HepG2 (cell line): ENCODE results near the gene GTSF1L. TPM values are rescaled to one million over a fixed set of nuclear protein-coding genes. Genes with fewer than 3 reads are reported as not detected.

Experiments
- ATF7-NPFF ChIP-seq: sonication (generic); formaldehyde crosslinking; IDR thresholded peaks from 2 replicates; pipeline ENCODE4 v1.8.1; 2023; ENCODE audit warnings: mild to moderate bottlenecking, low read depth, missing genetic modification reagents, moderate library complexity
- CBX2 ChIP-seq, 2 experiments: fragments of 200-600 bp in 1 of 2; sonication (generic); formaldehyde crosslinking in 1 of 2; IDR thresholded peaks; 2 replicates each; pipeline versions ENCODE4 v1.7.0 to v1.8.1; 2018 to 2022; ENCODE audit warnings: low read depth in 2 of 2, low read length in 1 of 2, mild to moderate bottlenecking in 1 of 2, missing genetic modification reagents in 1 of 2
- CREB3 ChIP-seq: sonication (generic); formaldehyde crosslinking; IDR thresholded peaks from 2 replicates; pipeline ENCODE4 v1.5.0; 2020; ENCODE audit warnings: missing genetic modification reagents
- ELF3 ChIP-seq: IDR thresholded peaks from 2 replicates; pipeline ENCODE4 v1.6.1; 2016; ENCODE audit warnings: missing genetic modification reagents, missing compliant biosample characterization
- GLI4 ChIP-seq: sonication (generic); formaldehyde crosslinking; IDR thresholded peaks from 2 replicates; pipeline ENCODE4 v1.5.1; 2020; ENCODE audit warnings: missing genetic modification reagents, mild to moderate bottlenecking, moderate library complexity, borderline replicate concordance
- HOXA5 ChIP-seq: sonication (generic); formaldehyde crosslinking; IDR thresholded peaks from 2 replicates; pipeline ENCODE4 v1.4.0; 2020; ENCODE audit warnings: missing genetic modification reagents
- KLF6 ChIP-seq: IDR thresholded peaks from 2 replicates; pipeline ENCODE4 v1.8.0; 2016; ENCODE audit warnings: missing biosample characterization, missing genetic modification reagents
- MED1 ChIP-seq: sonication (generic); formaldehyde crosslinking; IDR thresholded peaks from 2 replicates; pipeline ENCODE4 v1.4.0; 2020; ENCODE audit warnings: missing genetic modification reagents
- PREB ChIP-seq: sonication (generic); formaldehyde crosslinking; IDR thresholded peaks from 2 replicates; pipeline ENCODE4 v1.4.0; 2020; ENCODE audit warnings: missing genetic modification reagents
- RXRB ChIP-seq: IDR thresholded peaks from 2 replicates; pipeline ENCODE4 v1.6.1; 2016; ENCODE audit warnings: borderline replicate concordance, missing genetic modification reagents, missing compliant biosample characterization
- SALL1 ChIP-seq: sonication (generic); formaldehyde crosslinking; IDR thresholded peaks from 2 replicates; pipeline ENCODE4 v1.8.0; 2022; ENCODE audit warnings: mild to moderate bottlenecking, missing genetic modification reagents
- SATB2 ChIP-seq: sonication (generic); formaldehyde crosslinking; IDR thresholded peaks from 2 replicates; pipeline ENCODE4 v1.5.0; 2020; ENCODE audit warnings: missing genetic modification reagents
- SNAPC4 ChIP-seq: sonication (generic); formaldehyde crosslinking; IDR thresholded peaks from 2 replicates; pipeline ENCODE4 v1.4.0; 2020; ENCODE audit warnings: mild to moderate bottlenecking, missing genetic modification reagents
- SUZ12 ChIP-seq: fragments of 150-350 bp; IDR thresholded peaks from 2 replicates; pipeline ENCODE4 v1.6.1; 2014; ENCODE audit warnings: low read depth, low read length
- ZFP1 ChIP-seq: IDR thresholded peaks from 2 replicates; pipeline ENCODE4 v1.6.1; 2016
- ZNF136 ChIP-seq: sonication (generic); formaldehyde crosslinking; IDR thresholded peaks from 2 replicates; pipeline ENCODE4 v1.8.1; 2022; ENCODE audit warnings: low read depth, mild to moderate bottlenecking, moderate library complexity, missing genetic modification reagents
- ZNF143 ChIP-seq: sonication (generic); formaldehyde crosslinking; IDR thresholded peaks from 2 replicates; pipeline ENCODE4 v1.4.0; 2020; ENCODE audit warnings: missing genetic modification reagents
- ZNF205 ChIP-seq: IDR thresholded peaks from 2 replicates; pipeline ENCODE4 v1.6.1; 2018; ENCODE audit warnings: missing biosample characterization, missing genetic modification reagents
- ZNF230 ChIP-seq: sonication (generic); formaldehyde crosslinking; IDR thresholded peaks from 2 replicates; pipeline ENCODE4 v1.4.0; 2020; ENCODE audit warnings: mild to moderate bottlenecking, missing genetic modification reagents
- ZNF329 ChIP-seq: sonication (generic); formaldehyde crosslinking; IDR thresholded peaks from 2 replicates; pipeline ENCODE4 v1.9.0; 2021; ENCODE audit warnings: low read depth, mild to moderate bottlenecking, missing genetic modification reagents
- ZNF607 ChIP-seq: sonication (generic); formaldehyde crosslinking; IDR thresholded peaks from 2 replicates; pipeline ENCODE4 v1.5.1; 2020; ENCODE audit warnings: missing genetic modification reagents, mild to moderate bottlenecking, borderline replicate concordance
- ZNF841 ChIP-seq: sonication (generic); formaldehyde crosslinking; IDR thresholded peaks from 2 replicates; pipeline ENCODE4 v1.8.1; 2023; ENCODE audit warnings: missing genetic modification reagents, borderline replicate concordance
- ZSCAN12 ChIP-seq: sonication (generic); formaldehyde crosslinking; IDR thresholded peaks from 2 replicates; pipeline ENCODE4 v1.9.0; 2021; ENCODE audit warnings: mild to moderate bottlenecking, missing genetic modification reagents
- ZSCAN20 ChIP-seq: sonication (generic); formaldehyde crosslinking; IDR thresholded peaks from 2 replicates; pipeline ENCODE4 v1.4.0; 2020; ENCODE audit warnings: missing genetic modification reagents, mild to moderate bottlenecking, borderline replicate concordance
- polyA plus RNA-seq, 8 experiments: library from polyadenylated mRNA; depleted of rRNA in 3 of 8; stranded (reverse) in 7 of 8; unstranded in 1 of 8; fragments of >200 nt; fragmentation: Illumina TruSeq in 4 of 8; extraction: Trizol in 4 of 8; gene quantifications; 2 replicates each; pipeline versions ENCODE4 v1.2.1 to v1.2.3, GENCODE V29; 2011 to 2016; ENCODE audit warnings: low read depth in 4 of 8, missing spikeins in 1 of 8, mixed read lengths in 1 of 8; ENCODE audit not compliant: insufficient read depth in 1 of 8
- total RNA-seq, 5 experiments: library from RNA; depleted of rRNA; stranded (reverse); fragments of >200 nt; fragmentation: Illumina TruSeq; extraction: Trizol; gene quantifications; 2 replicates each; pipeline ENCODE4 v1.2.3, GENCODE V29; 2016; ENCODE audit warnings: low read depth in 1 of 5
- TF ChIP-seq, protein P1 (sequence below): IDR thresholded peaks from 2 replicates; pipeline ENCODE4 v1.6.1; 2016; ENCODE audit warnings: missing genetic modification reagents, missing compliant biosample characterization

Gene GTSF1L
- total and polyA plus RNA-seq, 2 of the 13 experiments (the other 11 are each of a cell fraction or from before 2014, with no cell fraction given), result not detected

- TF ChIP-seq PREB (CRISPR knock-in tag) (no peak), SALL1 (CRISPR knock-in tag) (peak; percentile 73), SUZ12 (peak; percentile 18; the same call in 1 of the 2 replicates), HOXA5 (CRISPR knock-in tag) (no peak), ZNF136 (CRISPR knock-in tag) (no peak), MED1 (CRISPR knock-in tag) (no peak), SATB2 (CRISPR knock-in tag) (no peak), ZNF205 (CRISPR knock-in tag) (0 out of 2 replicates have a peak, but pooled peaks have one; percentile 38), CBX2 (IDR thresholded peaks at IDR 0.05; ENCODE audit: low read depth, low read length) (no peak), CBX2 (CRISPR knock-in tag; IDR thresholded peaks at IDR 0.05; ENCODE audit: low read depth) (no peak; the same call in 1 of the 2 replicates), ZNF143 (CRISPR knock-in tag) (no peak), ZNF841 (no peak), GLI4 (no peak), CREB3 (no peak), ZNF329 (CRISPR knock-in tag) (no peak), ZFP1 (CRISPR knock-in tag) (no peak), KLF6 (CRISPR knock-in tag) (no peak), SNAPC4 (CRISPR knock-in tag) (no peak), ZNF230 (0 out of 2 replicates have a peak, but pooled peaks have one; percentile 45), ZSCAN20 (CRISPR knock-in tag) (no peak), ATF7-NPFF (CRISPR knock-in tag) (peak; percentile 59), ZNF607 (CRISPR knock-in tag) (peak; percentile 31; the same call in 1 of the 2 replicates), ZSCAN12 (CRISPR knock-in tag) (no peak), RXRB (no peak), ELF3 (CRISPR knock-in tag) (0 out of 2 replicates have a peak, but pooled peaks have one; percentile 23)
- TF ChIP-seq, protein P1, sequence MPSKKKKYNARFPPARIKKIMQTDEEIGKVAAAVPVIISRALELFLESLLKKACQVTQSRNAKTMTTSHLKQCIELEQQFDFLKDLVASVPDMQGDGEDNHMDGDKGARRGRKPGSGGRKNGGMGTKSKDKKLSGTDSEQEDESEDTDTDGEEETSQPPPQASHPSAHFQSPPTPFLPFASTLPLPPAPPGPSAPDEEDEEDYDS (CRISPR knock-in tag), result no peak
Measured at GRCh38 chr20:43749734-43750294, 23.0 kb upstream of the GTSF1L start (continued).
